Measurements from ENCODE around the gene FOXK1.

FOXK1 gene

GRCh38 chr7:4699841-4700240, 17.7 kb downstream of the FOXK1 start:
- DNase-seq = no peak

GRCh38 chr7:4700577-4701235, 18.6 kb downstream of the FOXK1 start:
- DNase-seq = peak; percentile 22

- no peak for DNase-seq
Measured at GRCh38 chr7:4702961-4703512, 20.9 kb downstream of the FOXK1 start.

GRCh38 chr7:4703532-4703931, 21.4 kb downstream of the FOXK1 start:
- no peak for DNase-seq

GRCh38 chr7:4706384-4707216, 24.5 kb downstream of the FOXK1 start:
- DNase-seq = no peak

GRCh38 chr7:4707217-4707741, 25.2 kb downstream of the FOXK1 start:
- peak; percentile 78 for DNase-seq

GRCh38 chr7:4707980-4708411, 25.9 kb downstream of the FOXK1 start:
- DNase-seq = peak; percentile 28

GRCh38 chr7:4709187-4709586, 27.1 kb downstream of the FOXK1 start:
- DNase-seq = peak; percentile 56

- DNase-seq = no peak
Measured at GRCh38 chr7:4711093-4711492, 29.0 kb downstream of the FOXK1 start.

- DNase-seq = peak; percentile 48
Measured at GRCh38 chr7:4711634-4712033, 29.5 kb downstream of the FOXK1 start.

GRCh38 chr7:4712281-4713182, 30.4 kb downstream of the FOXK1 start:
- DNase-seq = peak; percentile 56

- no peak for DNase-seq
Measured at GRCh38 chr7:4713183-4713784, 31.2 kb downstream of the FOXK1 start.

GRCh38 chr7:4714161-4714700, 32.1 kb downstream of the FOXK1 start:
- DNase-seq = no peak

- DNase-seq = no peak
Measured at GRCh38 chr7:4714767-4715409, 32.8 kb downstream of the FOXK1 start.

- DNase-seq = no peak
Measured at GRCh38 chr7:4715410-4715776, 33.3 kb downstream of the FOXK1 start.

GRCh38 chr7:4716946-4717795, 35.1 kb downstream of the FOXK1 start:
- DNase-seq = no peak

- no peak for DNase-seq
Measured at GRCh38 chr7:4718075-4718474, 36.0 kb downstream of the FOXK1 start.

GRCh38 chr7:4720225-4720624, 38.1 kb downstream of the FOXK1 start:
- no peak for DNase-seq

- DNase-seq = no peak
Measured at GRCh38 chr7:4722308-4722707, 40.2 kb downstream of the FOXK1 start.

GRCh38 chr7:4722960-4723630, 41.0 kb downstream of the FOXK1 start:
- no peak for DNase-seq
